ENCODE data around the gene ENO4.

The ENO4 gene

DNA sequence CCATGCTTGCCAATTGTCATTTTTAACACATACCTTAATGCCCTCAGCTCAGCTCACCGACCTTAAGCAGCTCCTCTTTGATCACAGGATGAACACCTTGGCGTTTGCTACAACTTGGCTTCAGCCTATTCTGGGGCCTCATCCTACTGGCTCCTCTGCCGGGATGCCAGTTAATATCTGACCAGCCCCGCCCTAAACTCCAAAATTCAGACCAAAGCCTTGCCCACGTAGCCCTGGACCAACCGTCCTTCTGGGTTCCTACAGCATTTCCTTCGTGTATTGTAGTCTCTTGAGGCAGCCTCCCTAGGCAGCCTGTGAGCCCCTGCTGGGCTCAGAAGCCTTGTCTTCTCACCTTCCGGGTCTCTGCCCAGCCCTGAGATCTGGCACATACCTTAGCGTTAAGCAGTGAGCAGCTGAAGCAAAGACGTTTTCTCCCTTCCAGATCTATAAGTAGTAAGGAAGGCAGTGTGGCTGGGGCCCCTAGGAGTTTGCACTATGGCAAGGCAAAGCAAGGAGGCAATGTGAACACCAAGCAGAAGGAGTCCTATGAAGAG lies 836 bp downstream of the ENO4 start:
- peaks cover 12% of the 10 kb centered on the region; the same call in 1 of the 2 replicates for H3K27me3 ChIP-seq (ENCODE audit: control insufficient read depth, insufficient read depth, low read length)
- H3K36me3 ChIP-seq (ENCODE audit: control insufficient read depth, insufficient read depth, low read length): no peaks in the 10 kb centered on the region
- H3K4me3 ChIP-seq (ENCODE audit: low read depth, low read length): peak overlapping the region; percentile 88
- no peaks in the 10 kb centered on the region for H3K9me3 ChIP-seq (ENCODE audit: control insufficient read depth, insufficient read depth, low read length)
- peaks cover 26% of the 10 kb centered on the region for H3K4me1 ChIP-seq (ENCODE audit: control insufficient read depth, insufficient read depth, low read length)
- peak overlapping the region; percentile 16 for H3K27ac ChIP-seq (ENCODE audit: low read depth, low read length)
- peak overlapping the region; percentile 53; the same call in 1 of the 2 replicates for H3K9ac ChIP-seq (ENCODE audit: low read depth, low read length)

DNA sequence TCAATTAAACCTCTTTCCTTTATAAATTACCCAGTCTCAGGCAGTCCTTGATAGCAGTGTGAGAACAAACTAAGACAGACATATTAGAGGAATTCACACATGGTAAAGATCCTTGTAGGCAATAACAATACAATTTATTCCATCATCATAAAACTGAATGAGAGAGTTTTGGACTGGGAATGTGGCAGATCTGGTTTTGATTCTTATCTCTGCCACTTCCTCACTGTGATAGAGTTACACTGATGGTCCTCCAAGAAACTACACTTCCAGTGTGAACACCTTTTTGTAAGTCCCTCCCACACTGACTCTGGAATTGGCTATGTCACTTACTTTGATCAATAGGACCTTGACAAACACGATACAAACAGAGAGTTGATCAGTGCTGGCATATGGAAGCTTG lies 2.9 kb downstream of the ENO4 start:
- Histone ChIP-seq H3K27me3 (ENCODE audit: control insufficient read depth, insufficient read depth, low read length) (peaks cover 12% of the 10 kb centered on the region; the same call in 1 of the 2 replicates), H3K36me3 (ENCODE audit: control insufficient read depth, insufficient read depth, low read length) (no peaks in the 10 kb centered on the region), H3K27ac (ENCODE audit: low read depth, low read length) (no peak overlapping the region), H3K4me3 (ENCODE audit: low read depth, low read length) (no peak overlapping the region), H3K4me1 (ENCODE audit: control insufficient read depth, insufficient read depth, low read length) (peaks cover 18% of the 10 kb centered on the region), H3K9ac (ENCODE audit: low read depth, low read length) (no peak overlapping the region), H3K9me3 (ENCODE audit: control insufficient read depth, insufficient read depth, low read length) (no peaks in the 10 kb centered on the region)

DNA sequence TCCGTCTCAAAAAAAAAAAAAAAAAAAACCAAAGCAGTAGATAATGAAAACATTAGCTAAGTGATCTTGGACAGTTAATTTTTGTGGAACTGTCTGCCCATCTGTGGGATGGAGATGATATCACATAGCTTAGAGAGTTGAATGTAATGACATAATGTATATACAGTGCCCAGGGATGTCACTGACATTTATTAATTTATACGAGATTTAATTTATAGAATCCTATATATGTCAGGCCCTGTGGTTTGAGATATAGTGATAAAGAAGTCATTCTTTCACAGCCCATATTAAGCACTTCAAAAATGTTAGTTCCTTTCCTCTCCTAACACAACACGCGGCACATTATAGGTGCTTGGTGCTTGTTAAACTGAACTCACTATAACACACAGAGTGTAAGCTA lies 4.0 kb downstream of the ENO4 start:
- no peak overlapping the region for H3K4me3 ChIP-seq (ENCODE audit: low read depth, low read length)
- H3K27ac ChIP-seq (ENCODE audit: low read depth, low read length): no peak overlapping the region
- H3K4me1 ChIP-seq (ENCODE audit: control insufficient read depth, insufficient read depth, low read length): peaks cover 12% of the 10 kb centered on the region
- no peaks in the 10 kb centered on the region for H3K36me3 ChIP-seq (ENCODE audit: control insufficient read depth, insufficient read depth, low read length)
- H3K27me3 ChIP-seq (ENCODE audit: control insufficient read depth, insufficient read depth, low read length): peaks cover 12% of the 10 kb centered on the region; the same call in 1 of the 2 replicates
- H3K9ac ChIP-seq (ENCODE audit: low read depth, low read length): no peak overlapping the region
- peaks cover 3% of the 10 kb centered on the region; the same call in 1 of the 2 replicates for H3K9me3 ChIP-seq (ENCODE audit: control insufficient read depth, insufficient read depth, low read length)

DNA sequence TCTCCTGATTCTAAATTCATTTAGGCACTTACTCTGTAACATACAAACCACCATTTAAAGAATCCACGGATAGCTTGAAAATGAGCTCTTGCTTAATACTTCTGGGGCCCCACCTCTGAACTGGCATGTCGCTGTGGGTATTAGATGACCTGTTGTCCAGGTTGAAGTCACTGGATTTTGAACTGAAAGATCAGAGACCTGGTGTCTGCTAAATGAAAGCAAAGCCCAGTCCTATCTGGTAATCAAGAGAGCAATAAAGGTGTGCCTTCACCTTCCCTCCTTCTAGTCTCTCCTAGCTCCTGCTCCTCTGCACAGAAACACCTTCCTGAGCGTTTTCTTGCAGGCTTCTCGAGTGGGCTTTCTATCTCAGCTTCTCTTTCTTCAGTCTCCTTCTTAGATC lies 4.4 kb downstream of the ENO4 start:
- Histone ChIP-seq H3K36me3 (ENCODE audit: control insufficient read depth, insufficient read depth, low read length) (no peaks in the 10 kb centered on the region), H3K4me3 (ENCODE audit: low read depth, low read length) (no peak overlapping the region), H3K27ac (ENCODE audit: low read depth, low read length) (no peak overlapping the region), H3K9me3 (ENCODE audit: control insufficient read depth, insufficient read depth, low read length) (peaks cover 3% of the 10 kb centered on the region; the same call in 1 of the 2 replicates), H3K4me1 (ENCODE audit: control insufficient read depth, insufficient read depth, low read length) (peaks cover 8% of the 10 kb centered on the region), H3K27me3 (ENCODE audit: control insufficient read depth, insufficient read depth, low read length) (peaks cover 12% of the 10 kb centered on the region; the same call in 1 of the 2 replicates), H3K9ac (ENCODE audit: low read depth, low read length) (no peak overlapping the region)

DNA sequence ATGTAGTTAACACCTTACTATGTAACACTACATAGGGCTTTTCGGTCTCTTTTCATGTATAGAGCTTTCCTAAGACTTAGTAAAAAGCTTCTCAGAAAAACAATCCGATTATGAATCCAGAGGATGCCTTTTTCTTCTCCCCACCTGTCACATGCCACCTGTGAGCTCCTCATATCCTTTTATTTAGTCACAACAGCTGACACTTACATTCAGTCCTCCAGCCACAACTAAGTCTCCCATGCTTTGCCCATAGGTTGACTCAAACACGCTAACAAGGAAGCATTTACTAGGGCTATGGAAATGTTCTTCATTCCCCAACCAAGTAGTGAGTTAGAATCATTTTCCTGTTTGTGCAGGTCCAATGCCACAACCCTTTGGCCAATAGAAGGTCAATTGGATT lies 7.9 kb downstream of the ENO4 start:
- H3K36me3 ChIP-seq (ENCODE audit: control insufficient read depth, insufficient read depth, low read length): no peaks in the 10 kb centered on the region
- H3K4me3 ChIP-seq (ENCODE audit: low read depth, low read length): no peak overlapping the region
- H3K4me1 ChIP-seq (ENCODE audit: control insufficient read depth, insufficient read depth, low read length): no peaks in the 10 kb centered on the region
- no peaks in the 10 kb centered on the region for H3K27me3 ChIP-seq (ENCODE audit: control insufficient read depth, insufficient read depth, low read length)
- H3K9me3 ChIP-seq (ENCODE audit: control insufficient read depth, insufficient read depth, low read length): peaks cover 3% of the 10 kb centered on the region; the same call in 1 of the 2 replicates
- no peak overlapping the region for H3K27ac ChIP-seq (ENCODE audit: low read depth, low read length)
- no peak overlapping the region for H3K9ac ChIP-seq (ENCODE audit: low read depth, low read length)

DNA sequence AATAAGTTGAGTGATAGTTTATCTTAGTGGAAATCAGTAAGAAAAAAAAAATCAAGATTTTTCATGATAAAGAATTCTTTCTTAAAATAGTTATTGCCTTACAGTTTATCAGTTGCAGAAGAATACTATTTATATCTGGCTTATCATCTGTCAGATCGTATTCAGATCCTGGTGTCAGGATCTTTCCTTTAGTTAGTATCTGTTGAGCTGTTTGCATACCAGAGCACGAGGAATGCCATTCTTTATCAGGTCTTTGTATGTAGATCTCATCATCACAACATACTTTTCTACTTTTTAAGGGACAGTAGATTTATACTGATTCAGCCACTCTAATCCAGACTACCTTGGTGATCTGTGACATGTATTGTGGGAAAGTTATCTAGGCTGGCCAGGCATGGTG lies 12.5 kb downstream of the ENO4 start:
- H3K27ac ChIP-seq (ENCODE audit: low read depth, low read length): no peak overlapping the region
- no peaks in the 10 kb centered on the region for H3K4me1 ChIP-seq (ENCODE audit: control insufficient read depth, insufficient read depth, low read length)
- H3K9ac ChIP-seq (ENCODE audit: low read depth, low read length): no peak overlapping the region
- peaks cover 3% of the 10 kb centered on the region; the same call in 1 of the 2 replicates for H3K9me3 ChIP-seq (ENCODE audit: control insufficient read depth, insufficient read depth, low read length)
- H3K36me3 ChIP-seq (ENCODE audit: control insufficient read depth, insufficient read depth, low read length): no peaks in the 10 kb centered on the region
- H3K27me3 ChIP-seq (ENCODE audit: control insufficient read depth, insufficient read depth, low read length): no peaks in the 10 kb centered on the region
- no peak overlapping the region for H3K4me3 ChIP-seq (ENCODE audit: low read depth, low read length)

DNA sequence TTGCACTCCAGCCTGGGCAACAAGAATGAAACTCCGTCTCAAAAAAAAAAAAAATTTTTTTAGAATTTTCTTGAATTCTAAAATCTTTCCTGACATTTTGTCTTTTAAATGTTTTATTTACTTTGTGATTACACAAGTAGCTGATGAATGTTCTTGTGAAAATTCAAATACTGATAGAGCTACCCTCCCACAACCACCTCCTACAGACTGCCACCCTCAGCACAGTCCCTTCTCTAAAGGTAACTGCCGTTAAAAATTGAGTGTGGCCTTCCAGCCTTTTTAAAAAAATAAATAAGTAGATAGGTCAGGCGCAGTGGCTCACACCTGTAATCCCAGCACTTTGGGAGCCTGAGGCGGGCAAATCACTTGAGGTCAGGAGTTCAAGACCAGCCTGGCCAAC lies 15.1 kb downstream of the ENO4 start:
- H3K4me3 ChIP-seq (ENCODE audit: low read depth, low read length): no peak overlapping the region
- no peaks in the 10 kb centered on the region for H3K9me3 ChIP-seq (ENCODE audit: control insufficient read depth, insufficient read depth, low read length)
- no peaks in the 10 kb centered on the region for H3K27me3 ChIP-seq (ENCODE audit: control insufficient read depth, insufficient read depth, low read length)
- H3K27ac ChIP-seq (ENCODE audit: low read depth, low read length): no peak overlapping the region
- H3K36me3 ChIP-seq (ENCODE audit: control insufficient read depth, insufficient read depth, low read length): no peaks in the 10 kb centered on the region
- peaks cover 4% of the 10 kb centered on the region; the same call in 1 of the 2 replicates for H3K4me1 ChIP-seq (ENCODE audit: control insufficient read depth, insufficient read depth, low read length)
- no peak overlapping the region for H3K9ac ChIP-seq (ENCODE audit: low read depth, low read length)

DNA sequence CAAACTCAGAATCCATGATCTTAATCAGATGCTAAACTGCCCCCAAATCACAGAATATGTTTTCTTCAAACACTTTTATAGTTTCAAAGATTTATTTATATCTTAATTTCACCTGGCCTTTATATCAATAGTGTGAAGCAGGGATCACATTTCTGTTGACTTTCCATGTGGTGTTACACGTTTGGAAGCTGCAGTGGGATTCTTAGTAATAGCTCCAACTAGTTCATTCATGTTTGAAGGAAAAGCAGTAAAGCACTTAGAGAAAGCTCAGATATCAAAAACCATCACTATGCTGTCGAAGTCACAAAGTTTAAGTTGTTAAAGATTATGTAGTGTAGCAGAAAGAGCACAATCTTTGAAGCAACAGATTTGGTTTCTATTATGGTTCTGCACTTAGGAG lies 16.8 kb downstream of the ENO4 start:
- no peak overlapping the region for H3K9ac ChIP-seq (ENCODE audit: low read depth, low read length)
- no peaks in the 10 kb centered on the region for H3K9me3 ChIP-seq (ENCODE audit: control insufficient read depth, insufficient read depth, low read length)
- no peak overlapping the region for H3K4me3 ChIP-seq (ENCODE audit: low read depth, low read length)
- H3K27me3 ChIP-seq (ENCODE audit: control insufficient read depth, insufficient read depth, low read length): no peaks in the 10 kb centered on the region
- H3K4me1 ChIP-seq (ENCODE audit: control insufficient read depth, insufficient read depth, low read length): peaks cover 8% of the 10 kb centered on the region; the same call in 1 of the 2 replicates
- no peak overlapping the region for H3K27ac ChIP-seq (ENCODE audit: low read depth, low read length)
- H3K36me3 ChIP-seq (ENCODE audit: control insufficient read depth, insufficient read depth, low read length): no peaks in the 10 kb centered on the region

DNA sequence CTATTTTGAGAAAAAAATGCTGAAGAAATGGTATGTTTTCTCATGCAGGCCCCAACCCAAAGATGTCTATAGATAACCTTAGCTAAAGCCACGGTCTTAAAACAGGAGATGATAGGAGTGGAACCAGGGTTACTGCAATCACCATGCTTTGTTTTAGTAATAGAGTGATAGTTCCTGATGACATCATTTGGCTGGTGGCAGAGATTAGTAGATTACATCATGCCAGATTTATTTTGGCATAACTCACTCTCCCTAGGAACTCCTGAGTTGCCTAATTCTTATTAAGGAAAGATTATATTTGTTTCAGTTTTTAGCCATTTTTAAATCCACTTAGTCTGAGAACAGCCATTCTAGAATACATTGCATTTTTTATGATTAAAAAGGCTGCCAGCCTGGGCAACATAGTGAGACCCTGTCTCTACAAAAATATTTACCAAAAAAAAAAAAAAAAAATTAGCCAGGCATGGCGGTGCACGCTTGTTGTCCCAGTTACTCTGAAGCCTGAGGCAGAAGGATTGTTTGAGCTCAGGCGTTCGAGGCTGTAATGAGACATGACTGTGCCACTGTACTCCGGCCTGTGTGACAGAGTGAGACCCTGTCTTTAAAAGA lies 17.8 kb downstream of the ENO4 start:
- Histone ChIP-seq H3K36me3 (ENCODE audit: control insufficient read depth, insufficient read depth, low read length) (no peaks in the 10 kb centered on the region), H3K27me3 (ENCODE audit: control insufficient read depth, insufficient read depth, low read length) (no peaks in the 10 kb centered on the region), H3K4me3 (ENCODE audit: low read depth, low read length) (no peak overlapping the region), H3K27ac (ENCODE audit: low read depth, low read length) (no peak overlapping the region), H3K4me1 (ENCODE audit: control insufficient read depth, insufficient read depth, low read length) (peaks cover 8% of the 10 kb centered on the region; the same call in 1 of the 2 replicates), H3K9ac (ENCODE audit: low read depth, low read length) (no peak overlapping the region), H3K9me3 (ENCODE audit: control insufficient read depth, insufficient read depth, low read length) (no peaks in the 10 kb centered on the region)

DNA sequence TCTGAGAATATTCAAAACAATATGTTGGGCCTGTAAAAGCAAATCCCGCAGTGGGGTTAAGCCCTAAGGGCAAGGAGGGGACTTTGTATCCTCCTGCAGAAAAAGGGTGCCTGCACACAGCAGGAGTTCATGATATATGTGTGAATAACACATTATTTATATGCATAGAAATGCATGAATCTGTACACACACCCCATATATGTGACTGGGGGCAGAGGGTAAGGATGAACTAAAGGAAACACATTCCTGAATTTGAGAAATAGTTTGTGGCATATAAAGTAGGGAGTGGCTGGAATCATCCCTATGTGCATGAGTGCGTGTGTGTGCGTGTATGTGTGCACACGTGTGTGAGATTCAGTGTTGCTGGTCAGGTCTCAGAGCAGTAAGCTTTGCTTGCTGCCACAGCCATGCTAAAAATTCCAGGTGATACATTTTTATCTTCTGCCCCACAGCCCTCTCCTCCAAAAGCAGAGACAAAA lies 18.9 kb downstream of the ENO4 start:
- H3K4me1 ChIP-seq (ENCODE audit: control insufficient read depth, insufficient read depth, low read length): peaks cover 16% of the 10 kb centered on the region

DNA sequence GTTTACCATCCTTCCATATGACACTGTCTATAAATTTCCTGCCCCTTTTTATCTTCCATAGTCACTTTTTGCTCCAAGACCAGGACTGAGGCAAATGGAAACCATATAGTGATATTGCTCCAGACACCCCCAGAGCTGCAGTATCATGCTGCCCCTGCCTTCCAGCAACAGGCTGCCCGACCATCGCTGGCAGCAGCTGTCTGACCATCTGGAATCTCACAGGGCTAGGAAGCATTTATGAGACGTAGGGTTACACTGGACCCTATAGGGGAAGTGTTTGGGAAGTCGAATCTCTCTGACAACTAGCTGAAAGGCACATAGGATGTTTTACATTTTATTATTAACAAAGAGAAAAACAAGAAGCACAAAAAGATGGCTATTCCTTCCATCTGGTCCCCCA lies 19.4 kb downstream of the ENO4 start:
- no peaks in the 10 kb centered on the region for H3K36me3 ChIP-seq (ENCODE audit: control insufficient read depth, insufficient read depth, low read length)
- H3K27me3 ChIP-seq (ENCODE audit: control insufficient read depth, insufficient read depth, low read length): no peaks in the 10 kb centered on the region
- no peak overlapping the region for H3K27ac ChIP-seq (ENCODE audit: low read depth, low read length)
- H3K9me3 ChIP-seq (ENCODE audit: control insufficient read depth, insufficient read depth, low read length): no peaks in the 10 kb centered on the region
- no peak overlapping the region for H3K4me3 ChIP-seq (ENCODE audit: low read depth, low read length)
- no peak overlapping the region for H3K9ac ChIP-seq (ENCODE audit: low read depth, low read length)
- peaks cover 21% of the 10 kb centered on the region for H3K4me1 ChIP-seq (ENCODE audit: control insufficient read depth, insufficient read depth, low read length)

More for the DNA sequence above, 18.9 kb downstream of the ENO4 start:
- no peak overlapping the region for H3K27ac ChIP-seq (ENCODE audit: low read depth, low read length)
- no peaks in the 10 kb centered on the region for H3K36me3 ChIP-seq (ENCODE audit: control insufficient read depth, insufficient read depth, low read length)
- no peaks in the 10 kb centered on the region for H3K27me3 ChIP-seq (ENCODE audit: control insufficient read depth, insufficient read depth, low read length)
- no peaks in the 10 kb centered on the region for H3K9me3 ChIP-seq (ENCODE audit: control insufficient read depth, insufficient read depth, low read length)
- H3K4me3 ChIP-seq (ENCODE audit: low read depth, low read length): no peak overlapping the region
- H3K9ac ChIP-seq (ENCODE audit: low read depth, low read length): no peak overlapping the region

Measured in HUES48 (cell line).